ENCODE measurements around the gene S100A1. TPM values are rescaled to one million over a fixed set of nuclear protein-coding genes. Genes with fewer than 3 reads are reported as not detected.
"Not testable (repeated sequence)": the region's sequence is repeated elsewhere in the genome, so short reads cannot be mapped to it uniquely, and the experiment has no call there.

Gene S100A1
- total RNA-seq, result 2,048 TPM
- long read RNA-seq, transcript S100A1-201 (3 exons, 594 nt), result major isoform, 17 of 39 reads
- long read RNA-seq, partial matches to known transcripts, result 1 of 39 reads
- long read RNA-seq, other reads (novel, unspliced or antisense), result 17 of 39 reads

DNA sequence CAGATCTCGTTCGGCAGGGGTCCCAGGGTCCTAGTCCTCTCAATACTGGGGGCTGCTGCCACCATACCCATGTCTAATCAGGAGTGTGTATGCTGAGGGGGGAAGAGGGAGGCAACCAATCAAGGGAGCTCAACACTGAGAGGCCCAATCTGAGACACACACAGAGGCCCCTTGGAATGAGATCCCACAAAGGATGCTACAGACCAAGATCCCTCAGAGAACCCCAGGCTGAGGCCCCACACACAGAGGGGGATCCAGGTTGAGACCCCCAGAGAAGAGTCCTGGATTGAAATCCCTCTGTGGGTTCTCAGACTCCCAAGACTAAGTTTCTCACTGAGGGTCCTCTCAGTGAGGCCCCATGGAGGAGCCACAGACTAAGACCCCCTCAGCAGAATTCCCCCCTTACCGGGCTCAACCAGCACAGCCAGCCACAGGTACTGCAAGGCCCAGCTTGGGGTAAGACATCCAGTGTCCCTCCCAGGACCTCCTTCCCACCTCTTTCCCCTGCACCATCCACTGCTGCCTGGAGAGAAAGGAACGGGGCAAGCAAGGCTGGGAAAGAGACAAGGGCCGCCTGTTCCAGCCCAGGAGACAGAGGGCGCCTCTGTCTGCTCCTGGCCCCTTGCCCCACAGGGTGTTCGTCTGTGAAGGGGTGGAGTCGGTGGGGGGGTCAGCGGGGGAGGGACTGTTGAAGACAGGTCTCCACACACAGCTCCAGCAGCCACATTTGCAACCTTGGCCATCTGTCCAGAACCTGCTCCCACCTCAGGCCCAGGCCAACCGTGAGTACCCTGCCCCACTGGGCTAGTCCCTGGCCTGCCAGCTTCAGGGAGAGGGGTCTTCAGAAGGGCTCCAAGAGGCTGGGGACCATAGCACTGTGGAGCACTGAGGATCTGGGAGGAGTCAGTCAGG, at the start of gene S100A1:
Gene S100A1, plus strand, starts transcription at position 720 of the 912 bp plus-strand sequence. CDS start 2,088 bp downstream, outside the sequence.
- ATAC-seq (peak; percentile 59), DNase-seq (peak; percentile 82)
- intact Hi-C loops (cut with micrococcal nuclease), result no loop called here

DNA sequence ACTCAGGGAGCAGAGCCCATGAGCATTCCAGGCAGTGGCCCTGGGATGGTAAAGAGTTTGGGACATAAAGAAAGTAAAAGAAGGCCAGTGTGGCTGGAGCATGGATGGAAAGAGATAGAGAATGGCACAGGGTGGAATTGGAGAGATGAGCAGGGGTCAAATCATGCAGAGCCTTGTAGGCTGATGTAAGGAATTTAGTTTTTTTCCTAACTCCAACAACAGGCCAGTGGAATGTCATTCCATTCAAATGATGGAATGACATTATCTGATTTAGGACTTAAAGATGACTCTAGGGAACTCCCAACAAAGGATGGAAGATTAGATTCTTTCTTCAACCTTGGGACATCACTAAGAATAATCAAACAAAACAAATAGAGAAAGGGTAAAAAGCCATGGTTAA, 49.7 kb upstream of the S100A1 start:
- intact Hi-C loops (cut with micrococcal nuclease), result no loop called here
- DNase-seq (no peak), ATAC-seq (no peak)

DNA sequence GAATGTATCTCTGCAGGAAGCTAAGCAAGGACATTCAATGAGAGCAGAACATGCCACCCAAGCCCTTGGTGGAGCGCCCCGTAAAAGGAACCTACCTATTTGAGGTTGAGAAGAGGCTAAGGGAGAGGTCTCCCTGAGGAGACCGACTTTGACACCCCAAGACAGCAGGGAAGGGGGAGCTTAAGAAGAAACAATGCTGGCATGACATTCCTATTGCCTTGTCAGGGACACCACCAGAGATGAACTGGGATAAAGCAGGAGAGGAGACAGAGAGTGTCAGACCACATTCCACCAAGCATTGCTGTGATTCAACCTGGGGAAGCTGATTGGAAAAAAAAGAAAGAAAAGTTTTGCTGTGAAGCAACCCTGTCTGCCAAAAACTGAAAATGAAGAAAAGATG, 49.3 kb upstream of the S100A1 start:
- DNase-seq, result no peak
- intact Hi-C loops (cut with micrococcal nuclease), result no loop called here
- no peak for ATAC-seq

DNA sequence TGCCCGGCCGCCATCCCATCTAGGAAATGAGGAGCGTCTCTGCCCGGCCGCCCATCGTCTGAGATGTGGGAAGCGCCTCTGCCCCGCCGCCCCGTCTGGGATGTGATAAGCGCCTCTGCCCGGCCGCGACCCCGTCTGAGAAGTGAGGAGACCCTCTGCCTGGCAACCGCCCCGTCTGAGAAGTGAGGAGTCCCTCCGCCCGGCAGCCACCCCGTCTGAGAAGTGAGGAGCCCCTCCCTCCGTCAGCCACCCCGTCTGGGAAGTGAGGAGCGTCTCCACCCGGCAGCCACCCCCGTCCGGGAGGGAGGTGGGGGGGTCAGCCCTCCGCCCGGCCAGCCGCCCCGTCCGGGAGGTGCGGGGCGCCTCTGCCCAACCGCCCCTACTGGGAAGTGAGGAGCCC, 45.4 kb upstream of the S100A1 start:
- ATAC-seq; intact Hi-C loops (cut with micrococcal nuclease); DNase-seq: not testable (repeated sequence)

DNA sequence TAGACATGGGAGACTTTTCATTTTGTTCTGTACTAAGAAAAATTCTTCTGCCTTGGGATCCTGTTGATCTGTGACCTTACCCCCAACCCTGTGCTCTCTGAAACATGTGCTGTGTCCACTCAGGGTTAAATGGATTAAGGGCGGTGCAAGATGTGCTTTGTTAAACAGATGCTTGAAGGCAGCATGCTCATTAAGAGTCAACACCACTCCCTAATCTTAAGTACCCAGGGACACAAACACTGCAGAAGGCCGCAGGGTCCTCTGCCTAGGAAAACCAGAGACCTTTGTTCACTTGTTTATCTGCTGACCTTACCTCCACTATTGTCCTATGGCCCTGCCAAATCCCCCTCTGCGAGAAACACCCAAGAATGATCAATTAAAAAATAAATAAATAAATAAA, 44.7 kb upstream of the S100A1 start:
- ATAC-seq; DNase-seq; intact Hi-C loops (cut with micrococcal nuclease): not testable (repeated sequence)

DNA sequence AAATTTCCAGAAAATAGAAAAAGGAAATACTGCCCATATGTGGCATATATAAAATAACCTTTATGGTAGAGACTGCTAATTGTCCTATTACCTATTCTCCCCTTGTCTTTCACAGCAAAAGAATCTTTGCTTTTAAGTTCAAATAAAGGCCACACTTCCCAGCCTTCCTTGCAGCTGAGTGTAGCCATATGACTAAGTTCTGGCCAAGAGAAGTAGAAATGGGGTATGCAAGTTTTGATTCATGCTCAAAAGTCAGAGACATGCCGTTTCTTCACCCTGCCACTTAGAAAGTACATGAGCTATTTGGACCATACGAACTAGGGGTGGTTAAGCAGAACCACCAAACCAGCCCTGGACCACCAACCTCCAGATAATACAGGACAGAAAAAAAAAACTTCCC, 44.3 kb upstream of the S100A1 start:
- DNase-seq (no peak), ATAC-seq (no peak)
- intact Hi-C loops (cut with micrococcal nuclease), result no loop called here

DNA sequence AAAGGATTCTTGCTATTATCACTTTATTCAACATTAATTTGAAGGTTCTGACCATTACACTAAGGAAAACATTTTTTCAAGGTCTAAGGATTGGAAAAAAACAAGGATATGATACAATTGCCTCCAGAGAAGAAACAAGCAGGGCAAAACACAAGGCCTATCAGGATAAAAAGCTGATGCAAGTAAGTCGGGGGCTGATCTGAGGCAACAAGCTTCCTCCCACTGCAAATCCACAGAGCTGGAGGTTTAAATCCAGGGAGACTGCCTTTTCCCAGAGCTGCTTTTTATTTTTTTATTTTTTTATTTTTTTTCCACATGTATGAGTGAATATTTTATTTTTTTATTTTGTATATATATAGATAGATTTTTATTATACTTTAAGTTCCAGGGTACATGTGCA, 43.2 kb upstream of the S100A1 start:
- intact Hi-C loops (cut with micrococcal nuclease), result no loop called here
- DNase-seq (no peak), ATAC-seq (no peak)

DNA sequence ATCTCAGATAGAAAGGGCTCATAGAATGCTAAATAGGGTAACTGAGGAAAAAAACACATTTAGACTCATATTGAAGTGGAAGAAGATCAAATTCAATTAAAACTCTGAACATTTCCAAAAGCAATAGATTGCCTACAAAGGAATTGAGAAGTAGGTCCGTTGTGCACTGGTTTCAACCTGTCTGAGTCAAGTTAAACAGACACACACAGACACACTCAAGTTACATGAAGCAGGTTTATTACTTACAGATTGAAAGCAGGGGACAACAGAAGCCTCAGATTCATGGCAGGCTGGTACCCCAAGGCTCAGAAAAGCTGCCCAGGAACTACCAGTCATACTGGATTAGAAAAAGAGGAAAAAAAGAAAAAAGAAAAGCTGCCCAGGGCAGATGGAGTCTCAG, 41.9 kb upstream of the S100A1 start:
- DNase-seq (no peak), ATAC-seq (no peak)
- intact Hi-C loops (cut with micrococcal nuclease), result no loop called here

DNA sequence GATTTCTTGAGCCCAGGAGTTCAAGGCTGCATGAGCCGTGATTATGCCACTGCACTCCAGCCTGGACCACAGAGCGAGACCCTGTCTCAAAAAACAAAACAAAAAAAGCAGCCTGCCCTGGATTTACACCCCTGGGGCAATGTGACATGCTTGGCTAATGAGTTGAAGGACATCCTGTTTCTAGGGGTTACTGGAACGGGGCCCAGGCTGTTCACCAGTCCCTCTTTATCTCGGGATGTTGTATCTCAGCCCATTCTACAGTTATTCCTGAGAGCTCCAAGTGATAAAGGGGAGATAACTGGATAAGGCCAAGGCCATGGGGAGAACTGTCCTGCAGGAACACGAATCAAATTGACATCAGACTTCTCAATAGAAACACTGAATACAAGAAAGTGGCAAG, 40.9 kb upstream of the S100A1 start:
- DNase-seq (no peak), ATAC-seq (peak; percentile 71)
- intact Hi-C loops (cut with micrococcal nuclease), result no loop called here

DNA sequence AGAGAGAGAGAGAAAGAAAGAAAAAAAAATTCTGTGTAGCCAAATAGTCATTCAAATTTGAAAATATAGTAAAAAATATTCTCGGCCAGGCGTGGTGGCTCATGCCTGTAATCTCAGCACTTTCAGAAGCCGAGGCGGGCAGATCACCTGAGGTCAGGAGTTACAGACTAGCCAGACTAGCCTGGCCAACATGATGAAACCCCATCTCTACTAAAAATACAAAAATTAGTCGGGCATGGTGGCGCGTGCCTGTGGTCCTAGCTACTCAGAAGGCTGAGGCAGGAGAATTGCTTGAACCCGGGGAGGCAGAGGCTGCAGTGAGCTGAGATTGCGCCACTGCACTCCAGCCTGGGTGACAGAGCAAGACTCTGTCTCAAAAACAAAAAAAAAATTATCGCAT, 40.2 kb upstream of the S100A1 start:
- DNase-seq; intact Hi-C loops (cut with micrococcal nuclease); ATAC-seq: not testable (repeated sequence)

DNA sequence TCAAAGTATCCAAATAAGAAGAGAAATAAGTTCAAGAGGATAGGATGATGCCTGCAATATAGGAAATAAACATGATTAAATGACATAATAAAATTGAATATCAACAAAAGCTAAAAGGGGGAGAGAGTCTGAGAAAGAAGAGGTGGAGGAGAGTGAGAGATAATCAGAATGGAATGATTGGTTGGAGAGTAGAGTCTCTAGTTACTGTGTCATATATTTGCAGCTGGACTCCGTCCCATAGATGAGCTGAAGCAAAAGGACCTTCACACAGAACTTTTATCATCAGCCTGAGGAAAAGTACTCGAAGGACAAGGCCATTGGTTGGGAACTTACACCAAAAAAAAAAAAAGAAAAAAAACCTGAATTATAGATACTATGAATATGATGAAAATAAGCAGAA, 39.8 kb upstream of the S100A1 start:
- DNase-seq, result no peak
- no peak for ATAC-seq
- intact Hi-C loops (cut with micrococcal nuclease), result no loop called here

DNA sequence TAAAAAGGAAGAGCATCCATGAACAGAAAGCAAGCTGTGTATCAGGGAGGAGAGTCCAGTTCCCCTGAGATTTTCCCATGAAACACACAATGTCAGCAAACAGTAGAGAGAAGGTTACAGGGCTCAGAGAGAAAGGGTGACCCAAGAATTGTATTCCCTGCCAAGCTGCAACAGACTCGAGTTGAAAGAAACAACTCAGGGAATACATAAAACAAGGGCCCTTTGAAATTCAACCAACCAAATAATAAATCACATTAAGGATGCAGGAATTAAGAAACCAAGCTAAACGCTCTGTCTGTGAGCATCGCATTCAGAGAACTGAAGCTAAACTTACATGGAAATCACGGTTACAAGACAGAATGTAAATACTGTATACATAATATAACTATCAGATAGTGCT, 35.5 kb upstream of the S100A1 start:
- ATAC-seq (no peak), DNase-seq (no peak)
- intact Hi-C loops (cut with micrococcal nuclease), result no loop called here

DNA sequence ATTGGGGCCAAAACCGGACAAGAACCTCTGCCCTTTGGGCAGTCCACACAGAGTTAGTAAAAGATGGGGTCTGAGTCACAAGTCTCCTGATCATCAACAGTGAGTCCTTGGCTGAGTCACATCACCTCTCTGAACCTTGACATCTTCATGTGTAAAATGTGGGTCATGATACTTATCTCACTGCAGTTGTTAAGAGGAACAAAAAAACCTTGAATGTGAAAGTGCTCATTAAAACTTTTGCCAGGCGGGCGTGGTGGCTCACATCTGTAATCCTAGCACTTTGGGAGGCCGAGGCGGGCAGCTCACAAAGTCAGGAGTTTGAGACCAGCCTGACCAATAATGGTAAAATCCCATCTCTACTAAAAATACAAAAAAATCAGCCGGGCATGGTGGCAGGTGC, 31.0 kb upstream of the S100A1 start:
- ATAC-seq (no peak), DNase-seq (no peak)
- intact Hi-C loops (cut with micrococcal nuclease), result no loop called here

DNA sequence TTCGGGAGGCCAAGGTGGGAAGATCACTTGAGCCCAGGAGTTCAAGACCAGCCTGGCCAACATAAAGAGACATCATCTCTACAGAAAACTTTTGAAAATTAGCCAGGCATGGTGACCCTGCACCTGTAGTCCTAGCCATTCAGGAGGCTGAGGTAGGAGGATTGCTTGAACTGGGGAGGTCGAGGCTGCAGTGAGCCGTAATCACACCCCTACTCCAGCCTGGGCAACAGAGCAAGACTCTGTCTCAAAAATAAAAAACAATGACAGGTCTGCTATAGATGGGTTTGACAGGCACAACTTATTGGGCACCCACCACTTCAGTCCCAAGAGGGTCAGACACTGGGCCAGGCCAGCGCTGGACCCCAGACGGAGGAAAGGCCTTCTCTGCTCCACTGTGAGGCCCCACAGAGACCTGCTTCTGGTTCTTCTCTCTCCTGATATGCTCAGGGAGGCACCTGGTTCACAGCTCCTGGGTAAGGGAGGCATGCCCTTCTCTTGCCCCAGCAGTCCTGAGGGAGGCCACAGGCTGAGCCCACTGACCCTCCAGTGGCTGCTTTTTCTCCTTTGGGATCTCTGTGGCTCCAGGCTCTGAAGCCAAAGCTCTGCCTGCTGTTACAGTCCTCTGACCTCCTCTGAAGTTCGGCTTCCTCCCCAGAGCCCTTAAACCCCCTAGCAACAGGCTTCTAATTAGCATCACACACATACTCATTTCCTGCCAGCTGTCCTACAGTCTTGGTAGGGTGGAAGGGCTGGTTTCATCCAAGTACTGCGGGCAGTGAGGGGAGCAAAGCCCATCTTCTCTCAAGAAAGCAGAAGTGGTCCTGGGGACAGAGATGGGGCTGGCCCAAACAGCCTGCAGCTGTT, 29.7 kb upstream of the S100A1 start:
- DNase-seq, result no peak
- peak; percentile 53 for ATAC-seq
- intact Hi-C loops (cut with micrococcal nuclease), result no loop called here

DNA sequence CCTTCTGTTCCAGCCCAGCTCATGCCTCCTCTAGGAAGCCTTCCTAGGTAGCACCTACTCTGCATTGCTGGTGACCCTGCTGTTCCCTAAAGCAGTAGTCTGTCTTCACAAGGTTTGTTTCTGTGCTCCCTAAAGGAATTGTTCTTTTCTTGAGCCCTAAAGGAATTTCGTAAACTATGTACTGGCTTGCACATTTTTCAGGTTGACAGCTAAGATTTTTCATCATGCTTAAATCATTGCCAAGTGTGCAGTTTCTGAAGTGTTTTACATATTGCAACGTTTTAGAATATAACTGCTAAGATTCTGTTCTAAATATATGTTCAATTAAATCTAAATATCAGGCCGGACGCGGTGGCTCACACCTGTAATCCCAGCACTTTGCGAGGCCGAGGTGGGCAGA, 28.4 kb upstream of the S100A1 start:
- no peak for ATAC-seq
- no peak for DNase-seq
- intact Hi-C loops (cut with micrococcal nuclease), result no loop called here

DNA sequence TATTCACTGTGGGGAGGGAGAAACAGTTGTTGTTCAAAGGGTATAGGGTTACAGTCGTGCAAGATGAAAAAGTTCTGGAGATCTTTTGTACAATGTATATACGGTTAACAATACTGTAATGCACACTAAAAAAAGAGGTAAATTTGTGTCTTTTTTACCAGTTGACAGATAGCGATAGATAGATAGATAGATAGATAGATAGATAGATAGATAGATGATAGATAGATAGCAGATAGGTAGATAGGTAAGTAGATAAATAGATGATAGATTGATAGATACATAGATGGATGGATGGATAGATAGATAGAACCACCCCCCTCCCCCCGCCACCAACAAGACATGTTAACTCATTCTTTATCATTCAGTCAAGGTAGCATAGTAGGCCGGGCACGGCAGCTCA, 25.5 kb upstream of the S100A1 start:
- ATAC-seq, result no peak
- no peak for DNase-seq
- intact Hi-C loops (cut with micrococcal nuclease), result no loop called here

DNA sequence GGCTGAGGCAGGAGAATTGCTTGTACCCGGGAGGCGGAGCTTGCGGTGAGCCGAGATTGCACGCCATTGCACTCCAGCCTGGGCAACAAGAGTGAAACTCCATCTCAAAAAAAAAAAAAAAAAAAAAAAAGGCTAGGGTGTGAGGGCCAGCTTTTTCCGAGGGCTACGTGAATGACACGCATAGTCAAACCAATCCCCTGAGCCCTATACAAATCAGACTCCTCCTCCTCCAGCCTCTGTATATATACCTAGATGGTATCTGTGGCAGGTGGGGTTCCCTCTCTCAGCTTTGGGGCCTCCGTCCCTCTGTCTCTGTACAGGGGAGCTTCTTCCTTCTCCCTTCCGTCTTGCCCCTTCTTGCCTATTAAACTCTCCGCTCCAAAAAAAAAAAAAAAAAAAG, 22.0 kb upstream of the S100A1 start:
- intact Hi-C loops (cut with micrococcal nuclease), result no loop called here
- DNase-seq (no peak), ATAC-seq (no peak)

DNA sequence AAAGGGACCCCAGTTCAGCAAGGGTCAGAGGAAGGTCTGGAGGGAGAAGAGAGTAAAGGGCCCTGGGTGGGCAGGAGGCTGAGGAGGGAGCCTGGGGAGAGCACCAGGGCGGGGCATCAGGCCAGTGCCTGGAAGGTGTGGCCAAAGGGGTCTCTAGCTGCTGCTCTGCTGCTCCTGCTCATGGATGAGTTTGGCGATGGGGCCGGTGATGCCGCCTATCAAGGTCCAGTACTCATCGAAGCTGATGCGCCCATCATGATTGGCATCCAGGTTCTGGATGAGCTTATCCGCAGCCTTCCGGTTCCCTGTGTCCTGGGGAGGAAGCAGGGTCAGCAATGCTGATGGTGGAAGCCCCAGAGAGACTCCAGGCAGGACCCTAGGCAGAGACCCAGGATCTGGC, 20.9 kb upstream of the S100A1 start:
- no peak for DNase-seq
- intact Hi-C loops (cut with micrococcal nuclease), result no loop called here
- no peak for ATAC-seq

DNA sequence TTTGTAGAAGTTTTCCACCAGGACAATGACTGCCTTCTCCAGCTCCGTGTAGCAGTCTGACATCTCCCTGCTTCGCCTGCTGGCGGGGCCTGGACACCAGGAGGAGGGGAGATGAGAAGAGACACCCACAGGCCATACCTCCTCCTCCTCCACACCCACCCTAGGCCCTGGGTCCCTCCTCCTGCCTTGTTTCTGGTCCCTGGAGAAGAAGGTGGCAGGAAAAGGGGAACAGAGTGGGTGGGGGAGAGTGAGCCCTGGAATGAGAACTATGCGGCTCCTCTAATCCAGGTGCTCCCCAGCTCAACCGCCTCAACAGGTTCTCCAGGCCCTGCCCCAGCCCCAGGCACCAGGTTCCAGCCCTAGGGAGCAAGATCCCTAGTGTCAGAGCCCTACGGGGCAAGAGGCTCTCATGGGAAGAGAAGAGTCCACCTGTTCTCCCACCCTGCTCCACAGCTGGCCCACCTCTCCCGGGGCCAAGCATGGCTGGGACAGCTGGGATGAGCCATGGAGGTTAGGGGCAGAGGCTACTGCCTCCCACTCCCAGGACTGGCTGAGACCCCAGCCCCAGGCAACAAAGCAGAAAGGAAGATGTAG, 20.0 kb upstream of the S100A1 start:
- no peak for DNase-seq
- no peak for ATAC-seq
- intact Hi-C loops (cut with micrococcal nuclease), result no loop called here
